ENCODE data around the gene GSS.

DNA sequence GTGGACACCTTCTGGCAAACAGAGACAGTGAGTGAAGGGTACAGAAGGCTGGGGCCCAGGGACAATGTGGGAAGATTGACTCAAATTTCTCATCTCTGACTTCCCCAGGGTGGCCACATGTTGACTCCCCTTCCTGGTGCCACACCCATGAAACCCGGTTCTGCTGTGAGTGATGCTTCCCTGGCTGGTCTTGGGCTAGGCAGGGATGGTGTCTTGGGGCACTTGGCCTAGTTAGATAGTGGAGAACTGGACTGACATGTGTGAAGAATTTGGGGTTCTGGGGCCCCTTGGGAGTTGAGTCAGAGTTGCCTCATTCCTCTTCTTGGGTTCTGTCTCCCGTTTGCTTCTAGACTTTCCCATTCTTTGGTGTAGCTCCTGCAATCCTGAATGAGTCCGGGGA lies 34.2 kb downstream of the GSS start:
- TF ChIP-seq POLR2A (IDR thresholded peaks at IDR 0.05; ENCODE audit: low read depth, low read length) = no peak
- TF ChIP-seq POLR2AphosphoS5 (IDR thresholded peaks at IDR 0.05; ENCODE audit: low read depth, low read length) = no peak
- no peak for TF ChIP-seq POU2F2 (IDR thresholded peaks at IDR 0.05; ENCODE audit: low read depth, low read length)
- no peak for TF ChIP-seq TAF1 (IDR thresholded peaks at IDR 0.05; ENCODE audit: low read depth, low read length)
- TF ChIP-seq PAX5 (IDR thresholded peaks at IDR 0.05; ENCODE audit: insufficient read depth, low read length, severe bottlenecking) = no peak
